Central memory CD8-positive, alpha-beta T cell (primary cell): ENCODE data around the gene RBBP4.

Experiments
- ATAC-seq: fragments of 150-1000 bp; cut with Tn5 transposase; replicated peaks from 2 replicates; pipeline ENCODE4 v1.10.0; 2022; ENCODE audit warnings: mild to moderate bottlenecking, moderate FRiP score, moderate number of reproducible peaks; ENCODE audit not compliant: poor library complexity, severe bottlenecking; ENCODE audit errors: extremely low read depth
- DNase-seq, 2 donors: peaks; one replicate each; pipeline ENCODE4 v3.0.0; 2021; ENCODE audit warnings: low spot score in 2 of 2
- H3K27ac Mint-ChIP-seq: one replicate; pipeline ENCODE4 v1.8.0; 2022; ENCODE audit warnings: low read depth, mild to moderate bottlenecking, moderate library complexity, mixed read lengths
- H3K27me3 Mint-ChIP-seq: one replicate; pipeline ENCODE4 v1.8.0; 2022; ENCODE audit warnings: mixed read lengths
- H3K36me3 Mint-ChIP-seq: one replicate; pipeline ENCODE4 v1.8.0; 2022; ENCODE audit warnings: mild to moderate bottlenecking, moderate library complexity, mixed read lengths; ENCODE audit not compliant: insufficient read depth
- H3K4me1 Mint-ChIP-seq: one replicate; pipeline ENCODE4 v1.8.0; 2022; ENCODE audit warnings: mixed read lengths
- H3K4me3 Mint-ChIP-seq: one replicate; pipeline ENCODE4 v1.8.0; 2022; ENCODE audit warnings: mild to moderate bottlenecking, moderate library complexity, mixed read lengths
- H3K9me3 Mint-ChIP-seq: one replicate; pipeline ENCODE4 v1.8.0; 2022; ENCODE audit warnings: mixed read lengths

The RBBP4 gene

DNA sequence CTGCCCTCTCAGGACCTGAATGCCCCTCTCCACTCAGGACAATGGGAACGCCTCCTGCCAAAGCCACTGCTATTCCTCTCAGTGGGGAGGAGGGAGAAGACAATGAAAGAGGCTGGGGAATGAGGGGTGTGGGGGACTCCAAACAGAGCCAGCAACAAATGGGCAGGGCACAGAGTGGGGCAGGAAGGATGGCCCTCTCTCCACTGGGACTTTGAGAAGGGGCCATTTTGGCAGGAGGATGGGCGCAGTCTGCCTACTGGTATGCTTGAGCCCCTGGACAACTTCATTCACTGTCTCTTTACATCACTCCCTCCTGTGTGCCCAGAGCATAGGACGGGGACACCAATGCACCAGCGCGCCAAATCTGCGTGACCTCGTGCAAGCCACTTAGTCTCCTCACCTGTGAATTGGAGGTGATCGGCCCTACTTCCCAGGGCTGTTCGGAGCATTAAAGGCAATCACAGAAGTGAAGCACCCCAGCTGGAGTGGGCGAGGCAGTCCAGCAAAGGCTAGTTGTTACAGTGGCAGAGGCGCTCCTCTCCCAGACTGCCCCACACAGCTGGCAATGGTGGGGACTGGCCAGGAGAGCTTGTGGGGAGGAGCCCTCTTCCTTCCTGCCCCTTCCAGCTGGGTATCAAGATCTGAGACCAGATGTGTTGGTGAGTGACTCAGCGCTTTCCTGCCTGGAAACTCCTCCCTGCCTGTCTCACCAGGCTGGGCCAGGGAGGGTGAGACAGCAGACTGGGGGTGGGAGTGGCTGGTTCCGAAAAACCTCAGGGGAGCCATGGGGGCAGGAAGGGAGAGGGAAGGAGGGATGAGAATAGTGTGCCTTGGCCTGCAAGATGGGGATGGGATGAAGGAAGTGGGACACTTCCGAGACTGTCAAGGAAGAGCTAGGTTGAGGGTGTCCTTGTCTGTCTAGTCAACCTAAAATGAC is 73.9 kb downstream of the RBBP4 start:
- no peak overlapping the region for H3K4me3 Mint-ChIP-seq
- no peak for ATAC-seq
- H3K27ac Mint-ChIP-seq: no peak overlapping the region

DNA sequence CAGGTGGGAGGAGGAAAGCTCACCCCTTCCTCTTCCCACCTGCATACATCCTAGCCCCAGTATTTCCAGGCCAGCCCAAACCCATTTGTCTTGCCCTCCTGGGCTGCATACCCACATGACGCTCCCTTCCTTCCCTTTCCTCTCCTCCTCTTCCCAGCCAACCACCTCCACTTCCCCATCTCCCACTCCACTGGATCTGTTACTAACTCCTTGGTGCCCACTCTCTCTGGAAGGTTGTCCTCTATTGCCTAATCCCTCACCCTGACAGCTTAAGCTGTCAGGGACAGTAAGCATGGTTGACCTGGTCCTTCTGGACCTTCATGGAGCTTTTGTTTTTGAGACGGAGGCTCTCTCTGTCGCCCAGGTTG is 74.6 kb downstream of the RBBP4 start:
- H3K27me3 Mint-ChIP-seq: peaks cover 14% of the 10 kb centered on the region
- H3K4me3 Mint-ChIP-seq: no peak overlapping the region
- H3K36me3 Mint-ChIP-seq: no peaks in the 10 kb centered on the region
- peaks cover 10% of the 10 kb centered on the region for H3K4me1 Mint-ChIP-seq
- DNase-seq (no peak), ATAC-seq (no peak)
- no peaks in the 10 kb centered on the region for H3K9me3 Mint-ChIP-seq
- H3K27ac Mint-ChIP-seq: no peak overlapping the region

More for the DNA sequence above, 73.9 kb downstream of the RBBP4 start:
- Mint-ChIP-seq H3K9me3 (no peaks in the 10 kb centered on the region), H3K27me3 (peaks cover 14% of the 10 kb centered on the region), H3K36me3 (no peaks in the 10 kb centered on the region), H3K4me1 (peaks cover 10% of the 10 kb centered on the region)
- DNase-seq: no peak

DNA sequence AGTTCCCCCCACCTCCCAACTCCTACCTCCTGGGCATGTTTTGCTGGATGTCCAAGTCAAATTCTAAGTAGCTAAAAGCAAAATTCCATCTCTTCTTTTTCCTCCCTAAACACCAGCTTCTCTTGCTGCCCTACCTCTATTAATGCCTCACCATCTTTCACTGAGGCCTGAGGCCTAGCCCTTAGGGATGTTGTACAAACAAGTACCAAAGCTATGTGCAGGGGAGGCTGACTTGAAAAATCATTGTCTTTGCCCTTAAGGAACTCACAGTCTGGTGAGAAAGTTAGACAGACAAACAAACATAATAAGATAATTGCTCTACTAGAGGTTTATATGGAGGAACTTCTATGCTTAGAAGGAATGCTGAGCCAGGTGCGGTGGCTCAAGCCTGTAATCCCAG is 76.9 kb downstream of the RBBP4 start:
- Mint-ChIP-seq H3K9me3 (no peaks in the 10 kb centered on the region), H3K4me1 (peaks cover 20% of the 10 kb centered on the region), H3K27me3 (no peaks in the 10 kb centered on the region), H3K4me3 (no peak overlapping the region), H3K27ac (no peak overlapping the region), H3K36me3 (no peaks in the 10 kb centered on the region)
- no peak for DNase-seq
- ATAC-seq: no peak

DNA sequence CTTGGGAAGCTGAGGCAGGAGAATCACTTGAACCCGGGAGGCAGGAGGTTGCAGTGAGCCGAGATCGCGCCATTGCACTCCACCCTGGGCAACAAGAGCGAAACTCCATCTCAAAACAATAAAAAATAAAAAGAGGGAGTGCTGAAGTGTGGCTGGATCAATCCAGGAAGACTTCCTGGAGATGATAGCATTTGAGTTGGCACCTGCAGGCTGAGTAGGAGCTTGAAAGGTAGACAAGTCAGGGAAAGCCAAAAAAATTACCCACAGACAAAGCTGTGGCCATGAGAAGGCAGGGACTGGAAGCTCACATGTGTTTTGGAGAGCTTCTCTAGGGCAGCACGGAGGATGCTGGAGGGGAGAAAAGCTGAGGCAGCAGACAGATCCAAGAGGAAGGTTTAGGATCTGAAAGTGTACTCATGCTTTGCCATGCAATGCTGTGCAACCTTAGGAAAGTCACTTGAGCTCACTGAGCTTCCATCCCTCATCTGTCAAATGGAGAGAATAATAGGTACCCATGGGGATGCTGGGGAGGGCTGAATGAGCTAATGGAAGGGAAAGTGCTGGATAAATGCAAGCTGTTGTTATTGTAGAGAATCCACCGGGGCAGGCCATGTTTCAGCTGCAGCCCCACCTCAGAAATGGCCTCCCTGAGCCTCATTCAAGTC is 77.5 kb downstream of the RBBP4 start:
- H3K9me3 Mint-ChIP-seq: no peaks in the 10 kb centered on the region
- H3K4me1 Mint-ChIP-seq: peaks cover 20% of the 10 kb centered on the region
- no peak overlapping the region for H3K4me3 Mint-ChIP-seq
- no peak for ATAC-seq
- H3K36me3 Mint-ChIP-seq: no peaks in the 10 kb centered on the region
- no peak for DNase-seq
- H3K27ac Mint-ChIP-seq: no peak overlapping the region
- no peaks in the 10 kb centered on the region for H3K27me3 Mint-ChIP-seq

DNA sequence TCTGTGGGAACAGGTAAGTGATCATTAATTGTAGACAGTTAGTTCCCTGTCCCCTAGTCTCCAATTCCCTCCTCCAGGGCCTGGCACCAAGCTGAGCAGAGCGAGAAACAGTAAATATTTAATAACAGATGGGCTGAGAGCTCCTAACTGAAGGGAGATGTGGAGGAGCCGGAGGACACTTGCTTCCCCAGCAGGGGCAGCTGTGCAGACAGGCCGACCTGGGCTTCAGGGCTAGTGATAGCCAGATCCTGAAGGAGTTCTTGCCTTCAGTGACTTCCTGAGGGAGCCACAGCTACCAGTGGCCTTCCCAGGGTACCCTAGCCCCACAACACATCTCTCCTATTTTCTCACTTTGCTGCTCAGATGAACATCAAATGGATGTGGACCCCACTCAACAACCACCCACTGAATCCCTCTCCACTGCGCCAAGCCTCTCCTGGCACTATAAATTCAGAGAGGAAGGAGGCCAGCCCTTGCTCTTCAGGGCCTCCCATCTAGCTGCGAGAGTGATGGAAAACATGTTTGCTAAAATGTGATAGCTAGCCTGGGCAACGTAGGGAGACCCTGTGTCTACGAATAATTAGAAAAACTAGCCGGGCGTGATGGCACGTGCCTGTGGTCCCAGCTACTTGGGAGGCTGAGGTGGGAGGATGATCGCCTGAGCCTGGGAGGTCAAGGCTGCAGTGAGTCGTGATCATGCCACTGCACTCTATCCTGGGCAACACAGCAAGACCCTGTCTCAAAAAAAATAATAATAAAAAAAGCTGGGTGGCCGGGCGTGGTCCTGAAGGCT is 78.4 kb downstream of the RBBP4 start:
- H3K27me3 Mint-ChIP-seq: no peaks in the 10 kb centered on the region
- ATAC-seq (no peak), DNase-seq (no peak)
- H3K9me3 Mint-ChIP-seq: no peaks in the 10 kb centered on the region
- no peaks in the 10 kb centered on the region for H3K36me3 Mint-ChIP-seq
- no peak overlapping the region for H3K4me3 Mint-ChIP-seq
- no peak overlapping the region for H3K27ac Mint-ChIP-seq
- H3K4me1 Mint-ChIP-seq: peaks cover 19% of the 10 kb centered on the region

DNA sequence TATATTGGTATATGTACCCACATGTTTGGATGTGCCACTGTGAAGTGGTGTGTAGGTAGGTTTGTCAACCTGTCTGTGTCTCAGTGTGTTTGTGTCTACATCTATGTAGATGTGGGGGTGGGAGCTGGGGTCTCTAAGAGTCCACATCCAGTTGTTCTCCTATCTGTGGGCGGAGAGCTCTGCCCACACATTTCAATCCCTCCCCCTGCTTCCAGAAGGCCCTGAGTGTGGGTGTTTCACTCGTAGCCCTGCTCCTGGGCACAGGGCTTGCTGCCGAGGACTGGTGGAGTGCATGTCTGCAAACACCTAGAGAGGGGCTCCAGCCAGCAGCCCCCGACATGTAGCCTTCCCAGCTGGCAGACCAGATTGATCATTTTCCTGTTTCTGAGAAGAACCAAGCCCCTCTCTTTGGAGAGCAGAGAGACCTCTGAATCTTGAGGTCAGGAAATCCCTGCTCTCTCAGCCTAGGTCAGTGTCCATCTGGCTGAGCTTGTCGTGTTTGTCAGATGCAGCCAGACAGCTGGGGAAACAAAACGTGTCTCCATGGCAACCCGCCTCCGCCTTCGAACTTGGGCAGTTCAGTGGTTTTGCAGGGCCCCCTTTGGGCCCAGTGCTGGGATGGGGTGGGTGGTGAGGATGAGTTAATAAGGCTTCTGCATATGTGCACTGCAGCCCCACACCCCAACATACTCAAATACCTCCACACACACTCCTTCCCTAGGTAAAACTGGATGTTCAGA is 82.7 kb downstream of the RBBP4 start:
- ATAC-seq (no peak), DNase-seq (no peak)
- Mint-ChIP-seq H3K4me1 (peaks cover 11% of the 10 kb centered on the region), H3K4me3 (no peak overlapping the region), H3K27me3 (no peaks in the 10 kb centered on the region), H3K27ac (no peak overlapping the region), H3K36me3 (peaks cover 2% of the 10 kb centered on the region), H3K9me3 (no peaks in the 10 kb centered on the region)
